HepG2 (cell line): ENCODE data around the gene CASKIN2. TPM values are rescaled to one million over a fixed set of nuclear protein-coding genes. Genes with fewer than 3 reads are reported as not detected.
A peak's percentile ranks its signal among the peaks of the same experiment; 100 is the strongest.

Experiments
- ATF2 ChIP-seq: sonication (generic); formaldehyde crosslinking; IDR thresholded peaks from 2 replicates; pipeline ENCODE4 v1.4.0; 2020; ENCODE audit warnings: missing genetic modification reagents
- BHLHE40 ChIP-seq: IDR thresholded peaks from 2 replicates; pipeline ENCODE4 v1.6.1; 2011; ENCODE audit warnings: low read length, improper control_type of control experiment
- CERS6 ChIP-seq: sonication (generic); formaldehyde crosslinking; IDR thresholded peaks from 2 replicates; pipeline ENCODE4 v1.5.0; 2020; ENCODE audit warnings: missing genetic modification reagents
- CHCHD3 ChIP-seq: sonication (generic); formaldehyde crosslinking; IDR thresholded peaks from 2 replicates; pipeline ENCODE4 v1.8.0; 2022; ENCODE audit warnings: mild to moderate bottlenecking, missing genetic modification reagents, moderate library complexity
- CSRNP2 ChIP-seq: sonication (generic); formaldehyde crosslinking; conservative IDR thresholded peaks from 2 replicates; pipeline ENCODE4 v1.8.0; 2022; ENCODE audit warnings: low read depth, missing genetic modification reagents
- EHMT2 ChIP-seq: fragments of 200-600 bp; sonication (generic); IDR thresholded peaks from 2 replicates; pipeline ENCODE4 v1.7.0; 2017; ENCODE audit warnings: antibody characterized with exemption, low read depth, low read length, borderline replicate concordance
- JDP2 ChIP-seq: sonication (generic); formaldehyde crosslinking; IDR thresholded peaks from 2 replicates; pipeline ENCODE4 v1.8.1; 2022; ENCODE audit warnings: missing genetic modification reagents, borderline replicate concordance
- MBNL3 ChIP-seq: fragments of 250-450 bp; sonication (Bioruptor Pico); conservative IDR thresholded peaks from 2 replicates; pipeline ENCODE4 v1.8.0; 2022; ENCODE audit warnings: mild to moderate bottlenecking, inconsistent platforms
- MXI1 ChIP-seq: IDR thresholded peaks from 3 replicates; pipeline ENCODE4 v1.6.1; 2012; ENCODE audit warnings: low read depth, low read length, inconsistent platforms, borderline replicate concordance
- RELA ChIP-seq: sonication (generic); formaldehyde crosslinking; IDR thresholded peaks from 2 replicates; pipeline ENCODE4 v1.4.0; 2020; ENCODE audit warnings: missing genetic modification reagents
- REXO4 ChIP-seq: sonication (generic); formaldehyde crosslinking; IDR thresholded peaks from 2 replicates; pipeline ENCODE4 v1.8.0; 2022; ENCODE audit warnings: missing genetic modification reagents, mild to moderate bottlenecking, borderline replicate concordance
- RXRB ChIP-seq: IDR thresholded peaks from 2 replicates; pipeline ENCODE4 v1.6.1; 2016; ENCODE audit warnings: borderline replicate concordance, missing genetic modification reagents, missing compliant biosample characterization
- SNAI1 ChIP-seq: sonication (generic); formaldehyde crosslinking; IDR thresholded peaks from 2 replicates; pipeline ENCODE4 v1.5.0; 2020; ENCODE audit warnings: mild to moderate bottlenecking, missing genetic modification reagents, borderline replicate concordance
- ZBTB46 ChIP-seq: sonication (generic); formaldehyde crosslinking; IDR thresholded peaks from 2 replicates; pipeline ENCODE4 v1.4.0; 2020; ENCODE audit warnings: mild to moderate bottlenecking, missing genetic modification reagents, borderline replicate concordance
- ZMYM2 ChIP-seq: sonication (generic); formaldehyde crosslinking; IDR thresholded peaks from 2 replicates; pipeline ENCODE4 v1.8.0; 2022; ENCODE audit warnings: mild to moderate bottlenecking, missing genetic modification reagents
- ZNF18 ChIP-seq: sonication (generic); formaldehyde crosslinking; IDR thresholded peaks from 2 replicates; pipeline ENCODE4 v1.8.0; 2022; ENCODE audit warnings: mild to moderate bottlenecking, missing genetic modification reagents; ENCODE audit not compliant: insufficient replicate concordance
- ZNF317 ChIP-seq: sonication (generic); formaldehyde crosslinking; IDR thresholded peaks from 2 replicates; pipeline ENCODE4 v1.5.0; 2020; ENCODE audit warnings: mild to moderate bottlenecking, missing genetic modification reagents
- ZNF326 ChIP-seq: sonication (generic); formaldehyde crosslinking; IDR thresholded peaks from 2 replicates; pipeline ENCODE4 v1.4.0; 2020; ENCODE audit warnings: missing genetic modification reagents, borderline replicate concordance
- ZNF446 ChIP-seq: sonication (generic); formaldehyde crosslinking; IDR thresholded peaks from 2 replicates; pipeline ENCODE4 v1.5.0; 2020; ENCODE audit warnings: mild to moderate bottlenecking, missing genetic modification reagents
- ZNF607 ChIP-seq: sonication (generic); formaldehyde crosslinking; IDR thresholded peaks from 2 replicates; pipeline ENCODE4 v1.5.1; 2020; ENCODE audit warnings: missing genetic modification reagents, mild to moderate bottlenecking, borderline replicate concordance
- ZNF678 ChIP-seq: sonication (generic); formaldehyde crosslinking; IDR thresholded peaks from 2 replicates; pipeline ENCODE4 v1.4.0; 2020; ENCODE audit warnings: mild to moderate bottlenecking, missing genetic modification reagents
- ZNF691 ChIP-seq: sonication (generic); formaldehyde crosslinking; IDR thresholded peaks from 2 replicates; pipeline ENCODE4 v1.4.0; 2020; ENCODE audit warnings: missing genetic modification reagents, low read depth, mild to moderate bottlenecking, borderline replicate concordance
- ZNF761 ChIP-seq: sonication (generic); formaldehyde crosslinking; conservative IDR thresholded peaks from 2 replicates; pipeline ENCODE4 v1.4.0; 2020; ENCODE audit warnings: mild to moderate bottlenecking, missing genetic modification reagents
- polyA plus RNA-seq, 8 experiments: library from polyadenylated mRNA; depleted of rRNA in 3 of 8; stranded (reverse) in 7 of 8; unstranded in 1 of 8; fragments of >200 nt; fragmentation: Illumina TruSeq in 4 of 8; extraction: Trizol in 4 of 8; gene quantifications; 2 replicates each; pipeline versions ENCODE4 v1.2.1 to v1.2.3, GENCODE V29; 2011 to 2016; ENCODE audit warnings: low read depth in 4 of 8, missing spikeins in 1 of 8, mixed read lengths in 1 of 8; ENCODE audit not compliant: insufficient read depth in 1 of 8
- total RNA-seq, 5 experiments: library from RNA; depleted of rRNA; stranded (reverse); fragments of >200 nt; fragmentation: Illumina TruSeq; extraction: Trizol; gene quantifications; 2 replicates each; pipeline ENCODE4 v1.2.3, GENCODE V29; 2016; ENCODE audit warnings: low read depth in 1 of 5

CASKIN2 gene
- total and polyA plus RNA-seq, 2 of the 13 experiments (the other 11 are each of a cell fraction or from before 2014, with no cell fraction given): 5.2 to 7.8 TPM

GRCh38 chr17:75516255-75516618, 900 bp upstream of the CASKIN2 start, which contains the start of gene TSEN54 (continued):
- TF ChIP-seq CERS6 (CRISPR knock-in tag) (no peak), SNAI1 (CRISPR knock-in tag) (no peak), ZNF317 (CRISPR knock-in tag) (no peak), ZNF326 (CRISPR knock-in tag) (no peak), ATF2 (no peak), ZNF761 (CRISPR knock-in tag) (0 out of 2 replicates have a peak, but pooled peaks have one; percentile 71), MXI1 (peak; percentile 29; the same call in 1 of the 3 replicates), REXO4 (CRISPR knock-in tag) (no peak), RXRB (CRISPR knock-in tag) (no peak), BHLHE40 (no peak), ZNF18 (CRISPR knock-in tag) (no peak), MBNL3 (no peak), JDP2 (CRISPR knock-in tag) (peak; percentile 20; the same call in 1 of the 2 replicates), ZNF446 (CRISPR knock-in tag) (peak; percentile 74; the same call in 1 of the 2 replicates), EHMT2 (peak; percentile 73; the same call in 1 of the 2 replicates), CSRNP2 (peak; percentile 90; the same call in 1 of the 2 replicates), ZBTB46 (no peak), ZNF678 (no peak), ZNF607 (CRISPR knock-in tag) (no peak), RELA (no peak), ZNF691 (CRISPR knock-in tag) (no peak), CHCHD3 (CRISPR knock-in tag) (no peak), ZMYM2 (CRISPR knock-in tag) (no peak; the same call in 1 of the 2 replicates)
